Endothelial cell of umbilical vein (primary cell): ENCODE measurements around the gene CAMP.

Experiments
- EZH2 ChIP-seq: IDR thresholded peaks from 2 replicates; pipeline ENCODE4 v1.6.1; 2012; ENCODE audit warnings: borderline replicate concordance, low read depth, mild to moderate bottlenecking, moderate library complexity, low read length, inconsistent platforms; ENCODE audit not compliant: severe bottlenecking
- POLR2A ChIP-seq: IDR thresholded peaks from 2 replicates; pipeline ENCODE4 v1.6.1; 2012; ENCODE audit warnings: low read depth, mild to moderate bottlenecking, control low read depth, low read length
- POLR2AphosphoS5 ChIP-seq: IDR thresholded peaks from 2 replicates; pipeline ENCODE4 v1.6.1; 2012; ENCODE audit warnings: low read depth, mild to moderate bottlenecking, control low read depth, low read length, moderate library complexity; ENCODE audit not compliant: insufficient read depth
- TF ChIP-seq, protein P1 (sequence below), 2 donors: IDR thresholded peaks; 1 replicate in 1 of 2; 2 replicates in 1 of 2; pipeline ENCODE4 v1.5.1; 2011; ENCODE audit warnings: low read length in 2 of 2, mild to moderate bottlenecking in 2 of 2, moderate library complexity in 2 of 2, control low read depth in 1 of 2, inconsistent platforms in 1 of 2, low read depth in 1 of 2; ENCODE audit not compliant: insufficient read depth in 1 of 2; ENCODE audit errors: extremely low read depth in 1 of 2
- TF ChIP-seq, protein P2 (sequence below): IDR thresholded peaks from 2 replicates; pipeline ENCODE4 v1.6.1; 2011; ENCODE audit not compliant: insufficient read depth, insufficient read length

DNA sequence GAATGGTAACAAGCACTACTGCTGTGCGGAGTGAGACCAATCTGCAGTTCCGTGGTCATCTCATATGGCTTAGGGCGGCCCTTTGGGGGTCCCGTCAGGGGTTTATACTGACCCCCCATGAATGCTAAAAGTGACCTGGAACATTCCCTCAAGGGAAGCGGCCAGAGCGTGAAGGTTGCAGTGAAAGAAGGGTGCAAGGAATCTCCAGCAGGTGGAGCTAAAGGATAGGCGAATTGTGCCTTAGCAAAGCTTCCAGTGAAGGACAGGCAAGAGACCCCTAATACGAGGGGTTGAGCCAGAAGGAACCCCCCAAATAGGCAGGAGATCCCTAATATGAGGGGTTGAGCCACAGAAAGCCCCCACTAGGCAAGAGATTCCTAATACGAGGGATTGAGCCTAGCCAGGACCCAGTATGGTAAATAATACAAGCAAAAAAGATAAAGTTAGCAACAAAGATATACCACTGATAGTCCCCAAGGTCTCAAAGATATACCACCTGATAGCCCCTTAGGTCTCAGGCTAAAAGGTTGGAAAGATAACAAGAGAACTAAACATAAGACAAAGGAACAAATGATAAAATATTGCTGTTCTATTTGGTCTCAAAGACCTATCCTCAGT lies 50.4 kb downstream of the CAMP start:
- no peak for TF ChIP-seq POLR2A
- TF ChIP-seq, protein P1, sequence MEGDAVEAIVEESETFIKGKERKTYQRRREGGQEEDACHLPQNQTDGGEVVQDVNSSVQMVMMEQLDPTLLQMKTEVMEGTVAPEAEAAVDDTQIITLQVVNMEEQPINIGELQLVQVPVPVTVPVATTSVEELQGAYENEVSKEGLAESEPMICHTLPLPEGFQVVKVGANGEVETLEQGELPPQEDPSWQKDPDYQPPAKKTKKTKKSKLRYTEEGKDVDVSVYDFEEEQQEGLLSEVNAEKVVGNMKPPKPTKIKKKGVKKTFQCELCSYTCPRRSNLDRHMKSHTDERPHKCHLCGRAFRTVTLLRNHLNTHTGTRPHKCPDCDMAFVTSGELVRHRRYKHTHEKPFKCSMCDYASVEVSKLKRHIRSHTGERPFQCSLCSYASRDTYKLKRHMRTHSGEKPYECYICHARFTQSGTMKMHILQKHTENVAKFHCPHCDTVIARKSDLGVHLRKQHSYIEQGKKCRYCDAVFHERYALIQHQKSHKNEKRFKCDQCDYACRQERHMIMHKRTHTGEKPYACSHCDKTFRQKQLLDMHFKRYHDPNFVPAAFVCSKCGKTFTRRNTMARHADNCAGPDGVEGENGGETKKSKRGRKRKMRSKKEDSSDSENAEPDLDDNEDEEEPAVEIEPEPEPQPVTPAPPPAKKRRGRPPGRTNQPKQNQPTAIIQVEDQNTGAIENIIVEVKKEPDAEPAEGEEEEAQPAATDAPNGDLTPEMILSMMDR (IDR thresholded peaks at IDR 0.05; ENCODE audit: extremely low read depth in 1 of 2, insufficient read depth in 1 of 2, low read depth in 1 of 2, low read length in 2 of 2): peak; percentile 64 to 73
- TF ChIP-seq EZH2: no peak
- TF ChIP-seq, protein P2, sequence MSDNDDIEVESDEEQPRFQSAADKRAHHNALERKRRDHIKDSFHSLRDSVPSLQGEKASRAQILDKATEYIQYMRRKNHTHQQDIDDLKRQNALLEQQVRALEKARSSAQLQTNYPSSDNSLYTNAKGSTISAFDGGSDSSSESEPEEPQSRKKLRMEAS: no peak
- TF ChIP-seq POLR2AphosphoS5: no peak
